Prostate gland (tissue), 2 donors: Measurements from ENCODE around the gene EP400.

ENCODE experiments used
- POLR2A ChIP-seq: fragments of 450-650 bp; IDR thresholded peaks from one replicate; pipeline ENCODE4 v1.6.1; 2016; ENCODE audit warnings: antibody characterized with exemption, mild to moderate bottlenecking
- TF ChIP-seq, protein P1 (sequence below), 4 experiments: fragments of 200-600 bp in 2 of 4; fragments of 450-650 bp in 2 of 4; sonication (generic) in 2 of 4; IDR thresholded peaks; 1 replicate in 3 of 4; 2 replicates in 1 of 4; pipeline ENCODE4 v1.5.1; 2016 to 2019; ENCODE audit warnings: antibody characterized with exemption in 4 of 4, mild to moderate bottlenecking in 2 of 4, moderate library complexity in 2 of 4

DNA sequence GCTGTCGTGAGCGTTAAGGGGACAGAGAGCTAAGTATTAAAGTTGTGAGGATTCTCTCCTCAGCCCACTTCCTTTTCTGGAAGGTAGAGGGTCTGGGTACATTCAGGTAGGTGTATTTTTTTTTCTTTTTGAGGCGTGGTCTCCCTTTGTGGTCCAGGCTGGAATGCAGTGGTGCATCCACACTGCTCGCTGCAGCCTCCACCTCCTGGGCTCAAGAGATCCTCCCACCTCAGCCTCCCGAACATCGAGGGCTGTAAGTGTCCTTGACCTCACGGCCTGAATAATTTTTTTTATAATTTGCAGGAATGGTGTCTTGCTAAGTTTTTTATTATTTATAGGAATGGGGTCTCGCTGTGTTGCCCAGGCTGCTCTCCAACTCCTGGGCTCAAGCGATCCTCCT is 19.2 kb upstream of the EP400 start:
- TF ChIP-seq, protein P1, sequence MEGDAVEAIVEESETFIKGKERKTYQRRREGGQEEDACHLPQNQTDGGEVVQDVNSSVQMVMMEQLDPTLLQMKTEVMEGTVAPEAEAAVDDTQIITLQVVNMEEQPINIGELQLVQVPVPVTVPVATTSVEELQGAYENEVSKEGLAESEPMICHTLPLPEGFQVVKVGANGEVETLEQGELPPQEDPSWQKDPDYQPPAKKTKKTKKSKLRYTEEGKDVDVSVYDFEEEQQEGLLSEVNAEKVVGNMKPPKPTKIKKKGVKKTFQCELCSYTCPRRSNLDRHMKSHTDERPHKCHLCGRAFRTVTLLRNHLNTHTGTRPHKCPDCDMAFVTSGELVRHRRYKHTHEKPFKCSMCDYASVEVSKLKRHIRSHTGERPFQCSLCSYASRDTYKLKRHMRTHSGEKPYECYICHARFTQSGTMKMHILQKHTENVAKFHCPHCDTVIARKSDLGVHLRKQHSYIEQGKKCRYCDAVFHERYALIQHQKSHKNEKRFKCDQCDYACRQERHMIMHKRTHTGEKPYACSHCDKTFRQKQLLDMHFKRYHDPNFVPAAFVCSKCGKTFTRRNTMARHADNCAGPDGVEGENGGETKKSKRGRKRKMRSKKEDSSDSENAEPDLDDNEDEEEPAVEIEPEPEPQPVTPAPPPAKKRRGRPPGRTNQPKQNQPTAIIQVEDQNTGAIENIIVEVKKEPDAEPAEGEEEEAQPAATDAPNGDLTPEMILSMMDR (IDR thresholded peaks at IDR 0.05): no peak
- TF ChIP-seq POLR2A: no peak
